HepG2 (cell line): ENCODE results near the gene SLC15A2. TPM values are rescaled to one million over a fixed set of nuclear protein-coding genes. Genes with fewer than 3 reads are reported as not detected.

Source experiments
- ATAC-seq: fragments of 200-7000 bp; cut with Tn5 transposase; 3 replicates; pipeline ENCODE4 v1.9.1; 2020; ENCODE audit warnings: mild to moderate bottlenecking, moderate library complexity
- BruUV-seq: library from RNA; stranded (reverse); fragments of 400-500 nt; replicated peaks from 2 replicates; lab custom pipeline; 2021; lab: Mats Ljungman, UMichigan
- CTCF ChIA-PET: fragments of 300-600 bp; formaldehyde crosslinking; extraction: SDS; loops from one replicate; lab custom pipeline; 2021; ENCODE audit warnings: low total read pairs, inconsistent platforms, low intra/inter-chr PET ratio; lab: Yijun Ruan, JAX
- POLR2A ChIA-PET: fragments of 350-600 bp; sonication (Branson Sonifier 250); formaldehyde crosslinking; loops from one replicate; lab custom pipeline; 2020; ENCODE audit warnings: antibody characterized with exemption, inconsistent platforms; lab: Yijun Ruan, JAX
- DNase-seq: peaks from one replicate; pipeline ENCODE4 v3.0.0-alpha.2; 2015; ENCODE audit warnings: low spot score
- FAIRE-seq: peaks from 3 replicates; lab custom pipeline; 2011; peaks lifted over from hg19 to GRCh38; lab: Jason Lieb, UNC
- H2AFZ ChIP-seq: one replicate; pipeline ENCODE4 v1.6.1; 2011; ENCODE audit warnings: low read length, inconsistent platforms
- H3K27ac ChIP-seq: fragments of 300-600 bp; 3 replicates; pipeline ENCODE4 v1.8.0; 2011; ENCODE audit warnings: mixed run types, mild to moderate bottlenecking, mixed read lengths, low read length, inconsistent platforms; ENCODE audit not compliant: insufficient read depth; ENCODE audit errors: extremely low read length
- H3K27me3 ChIP-seq, 2 experiments: fragments of 200-600 bp in 1 of 2; 2 replicates in 1 of 2; 3 replicates in 1 of 2; pipeline versions ENCODE4 v1.6.0 to v1.8.0; 2011; ENCODE audit warnings: low read length in 2 of 2, mild to moderate bottlenecking in 2 of 2, moderate library complexity in 2 of 2, inconsistent platforms in 1 of 2; ENCODE audit not compliant: insufficient read depth in 2 of 2, control insufficient read depth in 1 of 2
- H3K36me3 ChIP-seq, 2 experiments: fragments of 200-600 bp in 1 of 2; replicated peaks in 1 of 2; 2 replicates in 1 of 2; 3 replicates in 1 of 2; pipeline versions ENCODE4 v1.5.1 to v1.8.0; 2011; ENCODE audit warnings: low read length in 2 of 2, inconsistent platforms in 1 of 2; ENCODE audit not compliant: insufficient read depth in 2 of 2, control insufficient read depth in 1 of 2
- H3K4me1 ChIP-seq: 2 replicates; pipeline ENCODE4 v1.5.1; 2012; ENCODE audit warnings: low read length, inconsistent platforms; ENCODE audit not compliant: insufficient read depth
- H3K4me2 ChIP-seq: 2 replicates; pipeline ENCODE4 v1.6.0; 2011; ENCODE audit warnings: low read depth, low read length, inconsistent platforms
- H3K4me3 ChIP-seq, 3 experiments: fragments of 200-600 bp in 1 of 3; sonication (generic), shearing (Covaris generic) in 1 of 3; replicated peaks in 1 of 3; 2 replicates each; pipeline ENCODE4 v1.5.1; 2011 to 2016; ENCODE audit warnings: low read length in 3 of 3, inconsistent platforms in 2 of 3, low read depth in 2 of 3, mild to moderate bottlenecking in 2 of 3, control low read depth in 1 of 3, mixed read lengths in 1 of 3; ENCODE audit not compliant: insufficient read depth in 1 of 3
- H3K79me2 ChIP-seq: one replicate; pipeline ENCODE4 v1.6.1; 2011; ENCODE audit warnings: low read length, inconsistent platforms; ENCODE audit not compliant: insufficient read depth
- H3K9ac ChIP-seq: 2 replicates; pipeline ENCODE4 v1.6.0; 2011; ENCODE audit warnings: mild to moderate bottlenecking, low read depth, low read length, inconsistent platforms; ENCODE audit not compliant: insufficient read depth
- H3K9me3 ChIP-seq: 2 replicates; pipeline ENCODE4 v1.5.1; 2012; ENCODE audit warnings: mild to moderate bottlenecking, low read length
- H4K20me1 ChIP-seq: 2 replicates; pipeline ENCODE4 v1.6.0; 2011; ENCODE audit warnings: inconsistent platforms, mild to moderate bottlenecking, low read length, moderate library complexity; ENCODE audit not compliant: insufficient read depth
- EEA1 ChIP-seq: sonication (generic); formaldehyde crosslinking; IDR thresholded peaks from 2 replicates; pipeline ENCODE4 v1.5.1; 2020; ENCODE audit warnings: mild to moderate bottlenecking, missing genetic modification reagents, borderline replicate concordance
- HNRNPL ChIP-seq: fragments of 200-400 bp; formaldehyde crosslinking; IDR thresholded peaks from 2 replicates; pipeline ENCODE4 v1.6.1; 2017; ENCODE audit warnings: mild to moderate bottlenecking, low read depth, low read length
- KLF9 ChIP-seq: IDR thresholded peaks from 2 replicates; pipeline ENCODE4 v1.6.1; 2016; ENCODE audit warnings: low read depth
- MAFG ChIP-seq: sonication (generic); formaldehyde crosslinking; IDR thresholded peaks from 2 replicates; pipeline ENCODE4 v1.5.1; 2020; ENCODE audit warnings: mild to moderate bottlenecking, missing genetic modification reagents
- MED1 ChIP-seq: sonication (generic); formaldehyde crosslinking; IDR thresholded peaks from 2 replicates; pipeline ENCODE4 v1.4.0; 2020; ENCODE audit warnings: missing genetic modification reagents
- RFX5 ChIP-seq: IDR thresholded peaks from 2 replicates; pipeline ENCODE4 v1.6.1; 2011; ENCODE audit warnings: low read depth, low read length, improper control_type of control experiment
- RFXAP ChIP-seq: sonication (generic); formaldehyde crosslinking; IDR thresholded peaks from 2 replicates; pipeline ENCODE4 v1.4.0; 2020; ENCODE audit warnings: missing genetic modification reagents, borderline replicate concordance
- THYN1 ChIP-seq: sonication (generic); formaldehyde crosslinking; IDR thresholded peaks from 2 replicates; pipeline ENCODE4 v1.8.1; 2023; ENCODE audit warnings: low read depth, mild to moderate bottlenecking, moderate library complexity, missing genetic modification reagents, borderline replicate concordance
- ZNF234 ChIP-seq: sonication (generic); formaldehyde crosslinking; conservative IDR thresholded peaks from 2 replicates; pipeline ENCODE4 v1.5.1; 2020; ENCODE audit warnings: mild to moderate bottlenecking, missing genetic modification reagents
- in situ Hi-C: cut with HindIII; loops from 2 replicates; pipeline ENCODE4 v1.10.0; 2017; ENCODE audit warnings: low pct_unique_long_range_greater_than_20kb; ENCODE audit not compliant: extremely low pct_ligation_motif_present
- intact Hi-C: fragments of 100-400 bp; cut with micrococcal nuclease; formaldehyde crosslinking; loops from one replicate; pipeline ENCODE4 v1.10.0; 2022; ENCODE audit not compliant: unreplicated experiment
- polyA plus RNA-seq, 8 experiments: library from polyadenylated mRNA; depleted of rRNA in 3 of 8; stranded (reverse) in 7 of 8; unstranded in 1 of 8; fragments of >200 nt; fragmentation: Illumina TruSeq in 4 of 8; extraction: Trizol in 4 of 8; gene quantifications; 2 replicates each; pipeline versions ENCODE4 v1.2.1 to v1.2.3, GENCODE V29; 2011 to 2016; ENCODE audit warnings: low read depth in 4 of 8, missing spikeins in 1 of 8, mixed read lengths in 1 of 8; ENCODE audit not compliant: insufficient read depth in 1 of 8
- total RNA-seq, 5 experiments: library from RNA; depleted of rRNA; stranded (reverse); fragments of >200 nt; fragmentation: Illumina TruSeq; extraction: Trizol; gene quantifications; 2 replicates each; pipeline ENCODE4 v1.2.3, GENCODE V29; 2016; ENCODE audit warnings: low read depth in 1 of 5
- TF ChIP-seq, protein P1 (sequence below): sonication (generic); formaldehyde crosslinking; IDR thresholded peaks from 2 replicates; pipeline ENCODE4 v1.8.0; 2022; ENCODE audit warnings: low read depth, missing genetic modification reagents
- TF ChIP-seq, protein P2 (sequence below): IDR thresholded peaks from 2 replicates; pipeline ENCODE4 v1.6.1; 2016; ENCODE audit warnings: low read depth, missing genetic modification reagents, missing compliant biosample characterization

Gene SLC15A2
- total and polyA plus RNA-seq, 2 of the 13 experiments (the other 11 are each of a cell fraction or from before 2014, with no cell fraction given): 1.0 to 1.4 TPM

DNA sequence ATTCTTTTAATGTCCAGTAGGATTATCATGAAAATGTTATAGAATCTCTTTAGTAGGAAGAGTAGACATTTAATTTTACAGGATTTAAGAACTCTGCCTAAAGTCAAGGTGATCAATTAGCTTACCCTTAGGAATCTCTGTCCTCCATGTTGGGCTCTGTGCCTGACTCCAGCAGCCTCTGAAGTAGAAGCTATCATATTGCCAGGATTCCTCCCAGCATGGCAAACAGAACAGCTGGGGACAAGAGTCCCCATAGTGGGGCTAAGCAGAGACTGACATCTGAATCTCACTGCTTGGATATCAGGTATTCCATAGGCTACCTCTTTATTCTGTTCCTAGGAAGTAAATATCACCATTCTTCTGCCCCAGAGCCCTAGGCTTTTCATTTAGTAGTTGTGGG, 1.5 kb downstream of the SLC15A2 start:
- ATAC-seq: no peak
- CTCF ChIA-PET: no interaction called here
- H4K20me1 ChIP-seq: no peaks in the 10 kb centered on the region
- H3K79me2 ChIP-seq: no peaks in the 10 kb centered on the region
- DNase-seq: no peak
- BruUV-seq: no TSS peak
- no peaks in the 10 kb centered on the region for H3K36me3 ChIP-seq
- H3K4me1 ChIP-seq: no peaks in the 10 kb centered on the region
- in situ Hi-C loops (no loop called here), intact Hi-C loops (no loop called here)
- no peak for FAIRE-seq
- H3K9ac ChIP-seq: no peak overlapping the region
- H2AFZ ChIP-seq: no peak overlapping the region
- no peak overlapping the region for H3K27ac ChIP-seq
- no peak overlapping the region for H3K4me3 ChIP-seq
- H3K4me2 ChIP-seq: no peak overlapping the region
- POLR2A ChIA-PET: no interaction called here
- no peaks in the 10 kb centered on the region for H3K9me3 ChIP-seq
- no peaks in the 10 kb centered on the region for H3K27me3 ChIP-seq
- TF ChIP-seq MAFG (CRISPR knock-in tag): no peak
- TF ChIP-seq, protein P1, sequence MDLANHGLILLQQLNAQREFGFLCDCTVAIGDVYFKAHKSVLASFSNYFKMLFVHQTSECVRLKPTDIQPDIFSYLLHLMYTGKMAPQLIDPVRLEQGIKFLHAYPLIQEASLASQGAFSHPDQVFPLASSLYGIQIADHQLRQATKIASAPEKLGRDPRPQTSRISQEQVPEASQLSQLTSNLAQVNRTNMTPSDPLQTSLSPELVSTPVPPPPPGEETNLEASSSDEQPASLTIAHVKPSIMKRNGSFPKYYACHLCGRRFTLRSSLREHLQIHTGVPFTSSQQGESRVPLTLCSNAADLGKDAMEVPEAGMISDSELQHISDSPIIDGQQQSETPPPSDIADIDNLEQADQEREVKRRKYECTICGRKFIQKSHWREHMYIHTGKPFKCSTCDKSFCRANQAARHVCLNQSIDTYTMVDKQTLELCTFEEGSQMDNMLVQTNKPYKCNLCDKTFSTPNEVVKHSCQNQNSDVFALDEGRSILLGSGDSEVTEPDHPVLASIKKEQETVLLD: no peak
- TF ChIP-seq ZNF234 (CRISPR knock-in tag): no peak
- TF ChIP-seq THYN1 (CRISPR knock-in tag): no peak
- TF ChIP-seq, protein P2, sequence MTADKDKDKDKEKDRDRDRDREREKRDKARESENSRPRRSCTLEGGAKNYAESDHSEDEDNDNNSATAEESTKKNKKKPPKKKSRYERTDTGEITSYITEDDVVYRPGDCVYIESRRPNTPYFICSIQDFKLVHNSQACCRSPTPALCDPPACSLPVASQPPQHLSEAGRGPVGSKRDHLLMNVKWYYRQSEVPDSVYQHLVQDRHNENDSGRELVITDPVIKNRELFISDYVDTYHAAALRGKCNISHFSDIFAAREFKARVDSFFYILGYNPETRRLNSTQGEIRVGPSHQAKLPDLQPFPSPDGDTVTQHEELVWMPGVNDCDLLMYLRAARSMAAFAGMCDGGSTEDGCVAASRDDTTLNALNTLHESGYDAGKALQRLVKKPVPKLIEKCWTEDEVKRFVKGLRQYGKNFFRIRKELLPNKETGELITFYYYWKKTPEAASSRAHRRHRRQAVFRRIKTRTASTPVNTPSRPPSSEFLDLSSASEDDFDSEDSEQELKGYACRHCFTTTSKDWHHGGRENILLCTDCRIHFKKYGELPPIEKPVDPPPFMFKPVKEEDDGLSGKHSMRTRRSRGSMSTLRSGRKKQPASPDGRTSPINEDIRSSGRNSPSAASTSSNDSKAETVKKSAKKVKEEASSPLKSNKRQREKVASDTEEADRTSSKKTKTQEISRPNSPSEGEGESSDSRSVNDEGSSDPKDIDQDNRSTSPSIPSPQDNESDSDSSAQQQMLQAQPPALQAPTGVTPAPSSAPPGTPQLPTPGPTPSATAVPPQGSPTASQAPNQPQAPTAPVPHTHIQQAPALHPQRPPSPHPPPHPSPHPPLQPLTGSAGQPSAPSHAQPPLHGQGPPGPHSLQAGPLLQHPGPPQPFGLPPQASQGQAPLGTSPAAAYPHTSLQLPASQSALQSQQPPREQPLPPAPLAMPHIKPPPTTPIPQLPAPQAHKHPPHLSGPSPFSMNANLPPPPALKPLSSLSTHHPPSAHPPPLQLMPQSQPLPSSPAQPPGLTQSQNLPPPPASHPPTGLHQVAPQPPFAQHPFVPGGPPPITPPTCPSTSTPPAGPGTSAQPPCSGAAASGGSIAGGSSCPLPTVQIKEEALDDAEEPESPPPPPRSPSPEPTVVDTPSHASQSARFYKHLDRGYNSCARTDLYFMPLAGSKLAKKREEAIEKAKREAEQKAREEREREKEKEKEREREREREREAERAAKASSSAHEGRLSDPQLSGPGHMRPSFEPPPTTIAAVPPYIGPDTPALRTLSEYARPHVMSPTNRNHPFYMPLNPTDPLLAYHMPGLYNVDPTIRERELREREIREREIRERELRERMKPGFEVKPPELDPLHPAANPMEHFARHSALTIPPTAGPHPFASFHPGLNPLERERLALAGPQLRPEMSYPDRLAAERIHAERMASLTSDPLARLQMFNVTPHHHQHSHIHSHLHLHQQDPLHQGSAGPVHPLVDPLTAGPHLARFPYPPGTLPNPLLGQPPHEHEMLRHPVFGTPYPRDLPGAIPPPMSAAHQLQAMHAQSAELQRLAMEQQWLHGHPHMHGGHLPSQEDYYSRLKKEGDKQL (CRISPR knock-in tag): no peak
- no peak for TF ChIP-seq HNRNPL
- TF ChIP-seq RFXAP (CRISPR knock-in tag): no peak
- no peak for TF ChIP-seq EEA1 (CRISPR knock-in tag)
- no peak for TF ChIP-seq RFX5
- no peak for TF ChIP-seq KLF9
- TF ChIP-seq MED1 (CRISPR knock-in tag): no peak
